KMS-11 (cell line): ENCODE results near the gene NCR3LG1.

Experiments used
- H2AFZ ChIP-seq: fragments of 200-600 bp; sonication (generic); 2 replicates; pipeline ENCODE4 v1.6.1; 2016; ENCODE audit warnings: antibody characterized with exemption, mixed run types, low read depth
- H3K27ac ChIP-seq: fragments of 200-600 bp; sonication (generic); 2 replicates; pipeline ENCODE4 v1.6.1; 2016; ENCODE audit warnings: mild to moderate bottlenecking, mixed run types
- H3K27me3 ChIP-seq: fragments of 200-600 bp; sonication (generic); 2 replicates; pipeline ENCODE4 v1.6.1; 2017; ENCODE audit warnings: mild to moderate bottlenecking, low read depth, mixed run types, moderate library complexity; ENCODE audit not compliant: insufficient read depth
- H3K36me3 ChIP-seq: fragments of 200-600 bp; sonication (generic); 2 replicates; pipeline ENCODE4 v1.6.1; 2017; ENCODE audit warnings: mild to moderate bottlenecking, mixed run types; ENCODE audit not compliant: insufficient read depth
- H3K4me1 ChIP-seq: fragments of 200-600 bp; sonication (generic); 2 replicates; pipeline ENCODE4 v1.6.1; 2016; ENCODE audit warnings: mild to moderate bottlenecking, low read depth, mixed run types; ENCODE audit not compliant: poor library complexity, severe bottlenecking
- H3K4me2 ChIP-seq: fragments of 200-600 bp; sonication (generic); 2 replicates; pipeline ENCODE4 v1.7.0; 2016; ENCODE audit warnings: mild to moderate bottlenecking, mixed run types
- H3K4me3 ChIP-seq: fragments of 200-600 bp; sonication (generic); IDR thresholded peaks from 2 replicates; pipeline ENCODE4 v1.6.1; 2017; ENCODE audit warnings: low read depth, low read length, mixed read lengths; ENCODE audit not compliant: insufficient read depth
- H3K79me2 ChIP-seq: fragments of 200-600 bp; sonication (generic); 2 replicates; pipeline ENCODE4 v1.6.1; 2016; ENCODE audit warnings: low read depth, mixed run types; ENCODE audit not compliant: insufficient read depth
- H3K9ac ChIP-seq: fragments of 200-600 bp; sonication (generic); 2 replicates; pipeline ENCODE4 v1.6.1; 2016; ENCODE audit warnings: mild to moderate bottlenecking, mixed run types
- H4K20me1 ChIP-seq: fragments of 200-600 bp; sonication (generic); 2 replicates; pipeline ENCODE4 v1.6.1; 2016; ENCODE audit warnings: mild to moderate bottlenecking, mixed run types; ENCODE audit not compliant: insufficient read depth
- CTCF ChIP-seq: fragments of 200-600 bp; sonication (generic); conservative IDR thresholded peaks from 2 replicates; pipeline ENCODE4 v1.6.1; 2017; ENCODE audit warnings: low read depth, mild to moderate bottlenecking, antibody characterized with exemption, low read length, moderate library complexity, mixed read lengths

The NCR3LG1 gene

GRCh38 chr11:17395978-17396377 is 44.4 kb downstream of the NCR3LG1 start:
- H3K4me3 ChIP-seq: no peak overlapping the region
- H3K36me3 ChIP-seq: no peaks in the 10 kb centered on the region
- TF ChIP-seq CTCF: no peak
- H3K27me3 ChIP-seq: no peaks in the 10 kb centered on the region
- H3K27ac ChIP-seq: no peak overlapping the region
- no peaks in the 10 kb centered on the region for H4K20me1 ChIP-seq
- H3K4me2 ChIP-seq: no peak overlapping the region
- no peak overlapping the region for H2AFZ ChIP-seq
- no peaks in the 10 kb centered on the region for H3K4me1 ChIP-seq
- H3K79me2 ChIP-seq: no peaks in the 10 kb centered on the region
- H3K9ac ChIP-seq: no peak overlapping the region

- H2AFZ ChIP-seq: no peak overlapping the region
- no peaks in the 10 kb centered on the region for H3K79me2 ChIP-seq
- H3K27ac ChIP-seq: no peak overlapping the region
- no peak overlapping the region for H3K9ac ChIP-seq
- no peak overlapping the region for H3K4me3 ChIP-seq
- no peaks in the 10 kb centered on the region for H3K27me3 ChIP-seq
- TF ChIP-seq CTCF: no peak
- H3K4me2 ChIP-seq: no peak overlapping the region
- H3K4me1 ChIP-seq: no peaks in the 10 kb centered on the region
- no peaks in the 10 kb centered on the region for H3K36me3 ChIP-seq
- H4K20me1 ChIP-seq: no peaks in the 10 kb centered on the region
Measured at GRCh38 chr11:17396598-17397310, 45.2 kb downstream of the NCR3LG1 start.

GRCh38 chr11:17397311-17398002 is 45.9 kb downstream of the NCR3LG1 start:
- H3K4me3 ChIP-seq: no peak overlapping the region
- no peak overlapping the region for H3K9ac ChIP-seq
- H3K79me2 ChIP-seq: no peaks in the 10 kb centered on the region
- no peak overlapping the region for H3K4me2 ChIP-seq
- no peak for TF ChIP-seq CTCF
- no peaks in the 10 kb centered on the region for H3K27me3 ChIP-seq
- no peak overlapping the region for H2AFZ ChIP-seq
- no peak overlapping the region for H3K27ac ChIP-seq
- no peaks in the 10 kb centered on the region for H3K4me1 ChIP-seq
- H3K36me3 ChIP-seq: no peaks in the 10 kb centered on the region
- no peaks in the 10 kb centered on the region for H4K20me1 ChIP-seq

- Histone ChIP-seq H3K27me3 (no peaks in the 10 kb centered on the region), H3K79me2 (no peaks in the 10 kb centered on the region), H3K9ac (no peak overlapping the region), H3K4me2 (no peak overlapping the region), H3K4me3 (no peak overlapping the region), H4K20me1 (no peaks in the 10 kb centered on the region), H2AFZ (no peak overlapping the region), H3K27ac (no peak overlapping the region), H3K36me3 (no peaks in the 10 kb centered on the region), H3K4me1 (no peaks in the 10 kb centered on the region)
- TF ChIP-seq CTCF: no peak
Measured at GRCh38 chr11:17399236-17399635, 47.6 kb downstream of the NCR3LG1 start.
